Gastrocnemius medialis (tissue), 4 donors: ENCODE results near the gene CHST8. TPM values are rescaled to one million over a fixed set of nuclear protein-coding genes. Genes with fewer than 3 reads are reported as not detected.

Source experiments
- ATAC-seq, 2 donors: fragments of 150-250 bp; one replicate each; pipeline ENCODE4 v1.9.1; 2016
- DNase-seq, 2 donors: peaks; one replicate each; pipeline ENCODE4 v3.0.0-alpha.2; 2019
- H3K27ac ChIP-seq, 4 donors: fragments of 200-600 bp; sonication (generic); 1 replicate in 1 of 4; 2 replicates in 3 of 4; pipeline ENCODE4 v1.5.1; 2016 to 2018; ENCODE audit warnings: mild to moderate bottlenecking in 2 of 4, moderate library complexity in 1 of 4
- H3K27me3 ChIP-seq, 3 donors: fragments of 200-600 bp; sonication (generic) in 2 of 3; 1 replicate in 1 of 3; 2 replicates in 2 of 3; pipeline versions ENCODE4 v1.5.1 to v1.6.0; 2016 to 2019; ENCODE audit warnings: mild to moderate bottlenecking in 1 of 3, moderate library complexity in 1 of 3
- H3K36me3 ChIP-seq, 2 donors: fragments of 200-600 bp; sonication (generic) in 1 of 2; one replicate each; pipeline ENCODE4 v1.5.1; 2017 to 2018
- H3K4me1 ChIP-seq, 2 donors: fragments of 200-600 bp; sonication (generic) in 1 of 2; one replicate each; pipeline ENCODE4 v1.5.1; 2016 to 2017; ENCODE audit warnings: mild to moderate bottlenecking in 2 of 2
- H3K4me3 ChIP-seq, 4 donors: fragments of 200-600 bp; sonication (generic) in 3 of 4; 1 replicate in 1 of 4; 2 replicates in 3 of 4; pipeline ENCODE4 v1.5.1; 2016 to 2019; ENCODE audit warnings: mild to moderate bottlenecking in 2 of 4
- H3K9me3 ChIP-seq, 3 donors: fragments of 200-600 bp; sonication (generic) in 2 of 3; 1 replicate in 1 of 3; 2 replicates in 2 of 3; pipeline ENCODE4 v1.5.1; 2016 to 2019
- POLR2A ChIP-seq, 2 donors: fragments of 450-650 bp; IDR thresholded peaks; one replicate each; pipeline ENCODE4 v1.6.1; 2017; ENCODE audit warnings: antibody characterized with exemption in 2 of 2, mild to moderate bottlenecking in 2 of 2, moderate library complexity in 2 of 2
- in situ Hi-C, 4 donors: fragments of 200-750 bp; cut with MboI; loops; one replicate each; pipeline versions ENCODE4 v1.15.0 to v1.8.0; 2017; ENCODE audit warnings: low sequenced_read_pairs in 4 of 4
- intact Hi-C: fragments of 100-400 bp; cut with DNase I; formaldehyde crosslinking; loops from one replicate; pipeline ENCODE4 v1.15.1; 2023; ENCODE audit warnings: low total_unique reads
- total RNA-seq, 4 donors: library from RNA; depleted of rRNA; stranded (reverse); fragments of >200 nt; gene quantifications; one replicate each; pipeline versions ENCODE4 v1.1.0 to v1.2.3, GENCODE V29; 2016
- TF ChIP-seq, protein P1 (sequence below), 5 experiments: fragments of 450-650 bp in 3 of 5; fragments of 200-600 bp in 2 of 5; sonication (generic) in 2 of 5; IDR thresholded peaks in 4 of 5; conservative IDR thresholded peaks in 1 of 5; 1 replicate in 4 of 5; 2 replicates in 1 of 5; pipeline ENCODE4 v1.5.1; 2016 to 2019; ENCODE audit warnings: antibody characterized with exemption in 5 of 5, mild to moderate bottlenecking in 3 of 5, moderate library complexity in 3 of 5

Gene CHST8
- total RNA-seq, 4 donors from 2014 or later: 0.29 to 0.46 TPM; not detected in 2

DNA sequence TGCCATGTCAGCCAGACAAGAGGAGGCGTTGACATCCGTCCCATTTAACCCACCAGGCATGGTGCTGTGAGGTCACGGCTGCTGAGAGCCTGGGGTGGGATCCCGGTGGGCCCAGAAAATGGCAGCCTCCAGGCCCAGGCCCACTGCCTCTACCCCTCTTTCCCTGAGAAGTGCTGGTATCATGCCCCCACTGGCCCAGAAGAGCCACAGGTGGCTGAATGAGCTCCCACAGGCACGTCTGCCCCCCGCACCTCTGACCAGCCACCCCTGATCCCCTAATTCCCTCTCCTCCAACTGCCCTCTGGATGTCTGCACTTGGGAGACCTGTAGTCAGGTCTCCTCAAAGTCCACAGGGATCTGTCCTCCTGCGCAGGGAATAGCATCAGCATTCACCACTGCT, 137.6 kb downstream of the CHST8 start:
- in situ Hi-C loops: loop anchor here (25.0 kb wide), 2 partner anchors 322 to 522 kb away; partner anchors contain the start of gene SLC7A10 (in 3 of the 4)

DNA sequence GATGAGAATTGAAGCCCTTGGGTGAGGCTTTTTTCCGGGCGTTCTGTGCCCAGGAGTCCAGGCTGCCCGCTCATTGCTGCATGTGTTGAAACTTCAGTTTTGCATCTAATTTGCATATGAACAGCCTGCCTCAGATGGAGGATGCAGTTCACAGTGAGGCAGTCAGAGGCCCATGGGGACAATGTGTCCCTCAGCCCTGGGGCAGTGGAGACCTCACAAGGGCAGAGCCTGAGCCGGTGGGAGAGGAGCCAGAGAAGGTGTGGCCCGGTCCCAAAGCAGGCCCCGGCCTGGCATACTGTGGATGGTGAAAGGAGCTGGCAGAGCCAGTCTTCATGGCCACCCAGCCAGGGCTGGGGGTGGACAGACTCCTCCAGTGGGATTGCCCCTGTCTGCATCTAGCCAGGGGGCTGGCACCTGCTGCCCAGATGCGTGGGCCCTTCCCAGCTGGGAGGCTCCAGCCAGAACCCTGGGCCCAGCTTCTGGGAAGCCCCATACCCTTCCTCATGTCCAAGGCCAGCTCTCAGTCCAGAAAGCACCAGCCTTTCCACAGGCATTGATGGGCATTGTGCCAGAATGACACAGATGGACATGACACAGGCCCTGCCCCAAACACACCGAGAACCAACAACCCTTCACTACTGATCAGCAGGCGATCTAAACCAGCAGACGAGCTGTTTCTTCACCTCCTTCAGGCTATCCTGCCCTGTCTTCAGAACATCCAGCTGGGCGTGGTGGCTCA, 142.0 kb downstream of the CHST8 start:
- no peaks in the 10 kb centered on the region for H3K4me1 ChIP-seq
- ATAC-seq (no peak), DNase-seq (no peak)
- H3K9me3 ChIP-seq: no peaks in the 10 kb centered on the region
- no peaks in the 10 kb centered on the region for H3K27me3 ChIP-seq
- H3K36me3 ChIP-seq: no peaks in the 10 kb centered on the region
- H3K27ac ChIP-seq: no peak overlapping the region
- TF ChIP-seq, protein P1, sequence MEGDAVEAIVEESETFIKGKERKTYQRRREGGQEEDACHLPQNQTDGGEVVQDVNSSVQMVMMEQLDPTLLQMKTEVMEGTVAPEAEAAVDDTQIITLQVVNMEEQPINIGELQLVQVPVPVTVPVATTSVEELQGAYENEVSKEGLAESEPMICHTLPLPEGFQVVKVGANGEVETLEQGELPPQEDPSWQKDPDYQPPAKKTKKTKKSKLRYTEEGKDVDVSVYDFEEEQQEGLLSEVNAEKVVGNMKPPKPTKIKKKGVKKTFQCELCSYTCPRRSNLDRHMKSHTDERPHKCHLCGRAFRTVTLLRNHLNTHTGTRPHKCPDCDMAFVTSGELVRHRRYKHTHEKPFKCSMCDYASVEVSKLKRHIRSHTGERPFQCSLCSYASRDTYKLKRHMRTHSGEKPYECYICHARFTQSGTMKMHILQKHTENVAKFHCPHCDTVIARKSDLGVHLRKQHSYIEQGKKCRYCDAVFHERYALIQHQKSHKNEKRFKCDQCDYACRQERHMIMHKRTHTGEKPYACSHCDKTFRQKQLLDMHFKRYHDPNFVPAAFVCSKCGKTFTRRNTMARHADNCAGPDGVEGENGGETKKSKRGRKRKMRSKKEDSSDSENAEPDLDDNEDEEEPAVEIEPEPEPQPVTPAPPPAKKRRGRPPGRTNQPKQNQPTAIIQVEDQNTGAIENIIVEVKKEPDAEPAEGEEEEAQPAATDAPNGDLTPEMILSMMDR (IDR thresholded peaks at IDR 0.05 in 4 of 5, conservative IDR thresholded peaks at IDR 0.05 in 1 of 5): no peak
- no peak for TF ChIP-seq POLR2A (IDR thresholded peaks at IDR 0.05)
- intact Hi-C loops: no loop called here
- no peak overlapping the region for H3K4me3 ChIP-seq
- in situ Hi-C loops: loop anchor here (5.0 to 25.0 kb wide), 3 partner anchors 327 to 527 kb away; partner anchors contain the start of gene SLC7A10 (in 3 of the 4)

More for the DNA sequence above, 137.6 kb downstream of the CHST8 start:
- DNase-seq: no peak
- Histone ChIP-seq H3K4me1 (peaks cover 6 to 14% of the 10 kb centered on the region in 2 donors), H3K9me3 (no peaks in the 10 kb centered on the region), H3K4me3 (no peak overlapping the region), H3K27me3 (no peaks in the 10 kb centered on the region), H3K27ac (no peak overlapping the region), H3K36me3 (no peaks in the 10 kb centered on the region)
- ATAC-seq: no peak
- intact Hi-C loops: no loop called here
- no peak for TF ChIP-seq POLR2A (IDR thresholded peaks at IDR 0.05)
- TF ChIP-seq, protein P1 (IDR thresholded peaks at IDR 0.05 in 4 of 5, conservative IDR thresholded peaks at IDR 0.05 in 1 of 5): no peak

DNA sequence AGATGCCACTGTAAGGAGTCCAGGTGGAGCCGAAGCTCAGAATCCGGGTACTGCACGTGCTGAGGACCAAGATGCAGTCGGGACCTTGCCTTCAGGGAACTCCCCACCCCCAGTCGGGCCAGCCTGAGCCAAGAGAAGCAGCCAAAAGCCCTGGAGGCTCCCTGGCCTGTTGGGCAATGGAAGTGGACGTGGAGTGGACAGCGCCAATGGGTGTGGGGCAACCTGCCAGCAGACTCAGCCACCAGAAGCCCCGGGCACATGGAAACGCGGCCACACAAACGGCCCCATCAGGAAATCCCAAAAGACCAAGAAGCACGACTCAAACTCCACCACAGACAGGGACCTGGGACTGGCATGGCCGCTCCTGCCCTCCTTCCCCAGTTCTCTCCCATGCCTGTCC, 144.9 kb downstream of the CHST8 start:
- no peaks in the 10 kb centered on the region for H3K9me3 ChIP-seq
- in situ Hi-C loops: loop anchor here (25.0 kb wide), 2 partner anchors 329 to 529 kb away; partner anchors contain the start of gene SLC7A10 (in 3 of the 4)
- H3K36me3 ChIP-seq: no peaks in the 10 kb centered on the region

DNA sequence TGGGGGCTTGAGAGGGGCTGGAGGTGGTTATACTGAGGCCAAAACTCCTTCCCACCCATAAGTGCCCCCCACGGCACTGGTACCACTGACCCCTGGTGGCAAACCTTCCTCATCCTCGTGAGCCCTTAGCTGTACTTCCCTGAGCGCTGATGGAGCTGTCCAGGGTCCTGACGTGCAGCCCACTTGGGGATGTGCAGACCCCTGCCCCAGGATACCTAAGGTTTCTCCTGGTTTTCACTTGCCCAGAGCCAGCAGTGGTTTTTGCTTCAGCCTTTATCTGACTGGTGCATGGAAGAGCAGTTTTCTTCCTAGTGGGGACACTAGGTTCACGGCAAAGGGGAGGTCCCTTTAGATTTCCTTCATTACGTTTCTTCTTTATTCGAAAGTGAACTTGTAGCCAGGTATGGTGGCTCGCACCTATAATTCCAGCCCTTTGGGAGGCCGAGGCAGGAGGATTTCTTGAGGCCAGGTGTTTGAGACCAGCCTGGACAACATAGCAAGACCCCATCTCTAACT, 146.2 kb downstream of the CHST8 start:
- Histone ChIP-seq H3K4me3 (no peak overlapping the region), H3K9me3 (no peaks in the 10 kb centered on the region), H3K36me3 (no peaks in the 10 kb centered on the region), H3K27me3 (peaks cover 0 to 5% (median 0%) of the 10 kb centered on the region in 3 donors), H3K27ac (no peak overlapping the region), H3K4me1 (no peaks in the 10 kb centered on the region)
- in situ Hi-C loops (loop anchor here (25.0 kb wide), 2 partner anchors 331 to 531 kb away; partner anchors contain the start of gene SLC7A10 (in 3 of the 4)), intact Hi-C loops (no loop called here)
- no peak for DNase-seq
- ATAC-seq: no peak
- no peak for TF ChIP-seq POLR2A (IDR thresholded peaks at IDR 0.05)
- TF ChIP-seq, protein P1 (IDR thresholded peaks at IDR 0.05 in 4 of 5, conservative IDR thresholded peaks at IDR 0.05 in 1 of 5): no peak

More for the DNA sequence above, 144.9 kb downstream of the CHST8 start:
- TF ChIP-seq POLR2A (IDR thresholded peaks at IDR 0.05): no peak
- TF ChIP-seq, protein P1 (IDR thresholded peaks at IDR 0.05 in 4 of 5, conservative IDR thresholded peaks at IDR 0.05 in 1 of 5): no peak
- no peak for ATAC-seq
- Histone ChIP-seq H3K4me1 (no peaks in the 10 kb centered on the region), H3K27ac (no peak overlapping the region), H3K4me3 (no peak overlapping the region), H3K27me3 (peaks cover 0 to 5% (median 0%) of the 10 kb centered on the region in 3 donors)
- no peak for DNase-seq
- intact Hi-C loops: no loop called here
